ENCODE measurements around the gene PSMB11. TPM values are rescaled to one million over a fixed set of nuclear protein-coding genes. Genes with fewer than 3 reads are reported as not detected.
A peak's percentile ranks its signal among the peaks of the same experiment; 100 is the strongest.

Gene PSMB11
- total and polyA plus RNA-seq, 10 of the 15 experiments (the other 5 are each of a cell fraction or from before 2014, with no cell fraction given): not detected

DNA sequence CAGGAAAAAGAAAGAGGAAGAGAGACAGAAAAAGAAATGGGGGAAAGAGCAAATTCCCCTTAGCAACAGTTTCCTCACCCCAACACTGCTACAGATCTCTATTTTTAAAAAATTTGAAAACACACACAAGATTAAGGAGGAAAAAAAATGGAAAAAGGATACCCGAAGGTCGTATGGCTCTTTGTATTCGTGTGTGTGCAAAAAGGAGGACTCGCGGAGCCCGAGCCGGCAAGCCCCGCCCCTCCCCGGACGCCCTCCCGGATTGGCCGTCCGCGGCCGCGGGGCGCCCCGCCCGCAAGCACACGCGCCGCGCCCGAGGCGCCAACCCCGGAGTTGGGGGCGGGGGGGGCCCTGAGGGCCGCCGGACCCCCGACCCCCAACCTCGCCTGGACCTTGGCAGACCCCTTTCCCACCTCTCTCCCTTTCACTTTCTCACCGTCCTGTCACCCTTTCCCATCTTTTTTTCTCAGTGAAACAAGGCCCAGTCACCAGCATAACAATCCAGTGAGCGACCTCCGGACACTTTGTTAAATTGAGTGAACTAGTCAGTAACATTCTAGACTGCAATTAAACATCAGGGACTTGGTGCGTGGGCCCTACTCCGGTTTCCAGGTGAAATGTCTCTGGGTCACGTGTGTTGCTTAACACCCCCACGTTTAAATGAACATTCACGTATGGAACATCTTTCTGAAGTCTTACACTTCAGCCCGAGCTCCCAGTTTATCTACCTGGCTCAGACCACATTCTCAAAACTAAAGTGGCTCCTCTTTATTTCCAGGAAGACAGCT is 31.9 kb upstream of the PSMB11 start, which contains the start of gene C14orf93 (continued):
- TF ChIP-seq, protein P1, sequence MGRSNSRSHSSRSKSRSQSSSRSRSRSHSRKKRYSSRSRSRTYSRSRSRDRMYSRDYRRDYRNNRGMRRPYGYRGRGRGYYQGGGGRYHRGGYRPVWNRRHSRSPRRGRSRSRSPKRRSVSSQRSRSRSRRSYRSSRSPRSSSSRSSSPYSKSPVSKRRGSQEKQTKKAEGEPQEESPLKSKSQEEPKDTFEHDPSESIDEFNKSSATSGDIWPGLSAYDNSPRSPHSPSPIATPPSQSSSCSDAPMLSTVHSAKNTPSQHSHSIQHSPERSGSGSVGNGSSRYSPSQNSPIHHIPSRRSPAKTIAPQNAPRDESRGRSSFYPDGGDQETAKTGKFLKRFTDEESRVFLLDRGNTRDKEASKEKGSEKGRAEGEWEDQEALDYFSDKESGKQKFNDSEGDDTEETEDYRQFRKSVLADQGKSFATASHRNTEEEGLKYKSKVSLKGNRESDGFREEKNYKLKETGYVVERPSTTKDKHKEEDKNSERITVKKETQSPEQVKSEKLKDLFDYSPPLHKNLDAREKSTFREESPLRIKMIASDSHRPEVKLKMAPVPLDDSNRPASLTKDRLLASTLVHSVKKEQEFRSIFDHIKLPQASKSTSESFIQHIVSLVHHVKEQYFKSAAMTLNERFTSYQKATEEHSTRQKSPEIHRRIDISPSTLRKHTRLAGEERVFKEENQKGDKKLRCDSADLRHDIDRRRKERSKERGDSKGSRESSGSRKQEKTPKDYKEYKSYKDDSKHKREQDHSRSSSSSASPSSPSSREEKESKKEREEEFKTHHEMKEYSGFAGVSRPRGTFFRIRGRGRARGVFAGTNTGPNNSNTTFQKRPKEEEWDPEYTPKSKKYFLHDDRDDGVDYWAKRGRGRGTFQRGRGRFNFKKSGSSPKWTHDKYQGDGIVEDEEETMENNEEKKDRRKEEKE (IDR thresholded peaks at IDR 0.05): no peak
- TF ChIP-seq GABPA (IDR thresholded peaks at IDR 0.05; ENCODE audit: low read depth) (no peak), HDAC2 (IDR thresholded peaks at IDR 0.05) (no peak), WRNIP1 (IDR thresholded peaks at IDR 0.05; ENCODE audit: borderline replicate concordance, low read depth, low read length) (no peak), NFYA (IDR thresholded peaks at IDR 0.05; ENCODE audit: borderline replicate concordance, low read depth, low read length) (no peak), TCF12 (IDR thresholded peaks at IDR 0.05; ENCODE audit: low read depth, low read length) (0 out of 2 replicates have a peak, but pooled peaks have one; percentile 18), JUND (IDR thresholded peaks at IDR 0.05; ENCODE audit: low read depth, low read length) (no peak), CBFB (IDR thresholded peaks at IDR 0.05; ENCODE audit: low read depth) (no peak), ZSCAN29 (IDR thresholded peaks at IDR 0.05) (peak; percentile 37; the same call in 1 of the 2 replicates), NR2C1 (IDR thresholded peaks at IDR 0.05) (0 out of 2 replicates have a peak, but pooled peaks have one; percentile 27), PAX8 (IDR thresholded peaks at IDR 0.05) (peak; percentile 99; the same call in 1 of the 2 replicates), ESRRA (IDR thresholded peaks at IDR 0.05; ENCODE audit: low read length) (no peak), HCFC1 (IDR thresholded peaks at IDR 0.05; ENCODE audit: low read length) (no peak), POLR2AphosphoS5 (IDR thresholded peaks at IDR 0.05; ENCODE audit: low read length) (peak; percentile 46), RCOR1 (conservative IDR thresholded peaks at IDR 0.05; ENCODE audit: low read depth, low read length) (no peak)
- TF ChIP-seq, protein P2, sequence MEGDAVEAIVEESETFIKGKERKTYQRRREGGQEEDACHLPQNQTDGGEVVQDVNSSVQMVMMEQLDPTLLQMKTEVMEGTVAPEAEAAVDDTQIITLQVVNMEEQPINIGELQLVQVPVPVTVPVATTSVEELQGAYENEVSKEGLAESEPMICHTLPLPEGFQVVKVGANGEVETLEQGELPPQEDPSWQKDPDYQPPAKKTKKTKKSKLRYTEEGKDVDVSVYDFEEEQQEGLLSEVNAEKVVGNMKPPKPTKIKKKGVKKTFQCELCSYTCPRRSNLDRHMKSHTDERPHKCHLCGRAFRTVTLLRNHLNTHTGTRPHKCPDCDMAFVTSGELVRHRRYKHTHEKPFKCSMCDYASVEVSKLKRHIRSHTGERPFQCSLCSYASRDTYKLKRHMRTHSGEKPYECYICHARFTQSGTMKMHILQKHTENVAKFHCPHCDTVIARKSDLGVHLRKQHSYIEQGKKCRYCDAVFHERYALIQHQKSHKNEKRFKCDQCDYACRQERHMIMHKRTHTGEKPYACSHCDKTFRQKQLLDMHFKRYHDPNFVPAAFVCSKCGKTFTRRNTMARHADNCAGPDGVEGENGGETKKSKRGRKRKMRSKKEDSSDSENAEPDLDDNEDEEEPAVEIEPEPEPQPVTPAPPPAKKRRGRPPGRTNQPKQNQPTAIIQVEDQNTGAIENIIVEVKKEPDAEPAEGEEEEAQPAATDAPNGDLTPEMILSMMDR (IDR thresholded peaks at IDR 0.05 in 2 of 3, conservative IDR thresholded peaks at IDR 0.05 in 1 of 3; ENCODE audit: control insufficient read depth in 2 of 3, extremely low read depth in 1 of 3, insufficient read depth in 1 of 3, low read depth in 3 of 3, low read length in 3 of 3): no peak
- TF ChIP-seq, protein P3, sequence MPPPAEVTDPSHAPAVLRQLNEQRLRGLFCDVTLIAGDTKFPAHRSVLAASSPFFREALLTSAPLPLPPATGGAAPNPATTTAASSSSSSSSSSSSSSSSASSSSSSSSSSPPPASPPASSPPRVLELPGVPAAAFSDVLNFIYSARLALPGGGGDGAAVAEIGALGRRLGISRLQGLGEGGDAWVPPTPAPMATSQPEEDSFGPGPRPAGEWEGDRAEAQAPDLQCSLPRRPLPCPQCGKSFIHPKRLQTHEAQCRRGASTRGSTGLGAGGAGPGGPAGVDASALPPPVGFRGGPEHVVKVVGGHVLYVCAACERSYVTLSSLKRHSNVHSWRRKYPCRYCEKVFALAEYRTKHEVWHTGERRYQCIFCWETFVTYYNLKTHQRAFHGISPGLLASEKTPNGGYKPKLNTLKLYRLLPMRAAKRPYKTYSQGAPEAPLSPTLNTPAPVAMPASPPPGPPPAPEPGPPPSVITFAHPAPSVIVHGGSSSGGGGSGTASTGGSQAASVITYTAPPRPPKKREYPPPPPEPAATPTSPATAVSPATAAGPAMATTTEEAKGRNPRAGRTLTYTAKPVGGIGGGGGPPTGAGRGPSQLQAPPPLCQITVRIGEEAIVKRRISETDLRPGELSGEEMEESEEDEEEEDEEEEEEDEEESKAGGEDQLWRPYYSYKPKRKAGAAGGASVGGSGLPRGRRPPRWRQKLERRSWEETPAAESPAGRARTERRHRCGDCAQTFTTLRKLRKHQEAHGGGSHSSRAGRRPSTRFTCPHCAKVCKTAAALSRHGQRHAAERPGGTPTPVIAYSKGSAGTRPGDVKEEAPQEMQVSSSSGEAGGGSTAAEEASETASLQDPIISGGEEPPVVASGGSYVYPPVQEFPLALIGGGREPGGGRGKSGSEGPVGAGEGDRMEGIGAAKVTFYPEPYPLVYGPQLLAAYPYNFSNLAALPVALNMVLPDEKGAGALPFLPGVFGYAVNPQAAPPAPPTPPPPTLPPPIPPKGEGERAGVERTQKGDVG (CRISPR knock-in tag; IDR thresholded peaks at IDR 0.05): no peak
- TF ChIP-seq, protein P4, sequence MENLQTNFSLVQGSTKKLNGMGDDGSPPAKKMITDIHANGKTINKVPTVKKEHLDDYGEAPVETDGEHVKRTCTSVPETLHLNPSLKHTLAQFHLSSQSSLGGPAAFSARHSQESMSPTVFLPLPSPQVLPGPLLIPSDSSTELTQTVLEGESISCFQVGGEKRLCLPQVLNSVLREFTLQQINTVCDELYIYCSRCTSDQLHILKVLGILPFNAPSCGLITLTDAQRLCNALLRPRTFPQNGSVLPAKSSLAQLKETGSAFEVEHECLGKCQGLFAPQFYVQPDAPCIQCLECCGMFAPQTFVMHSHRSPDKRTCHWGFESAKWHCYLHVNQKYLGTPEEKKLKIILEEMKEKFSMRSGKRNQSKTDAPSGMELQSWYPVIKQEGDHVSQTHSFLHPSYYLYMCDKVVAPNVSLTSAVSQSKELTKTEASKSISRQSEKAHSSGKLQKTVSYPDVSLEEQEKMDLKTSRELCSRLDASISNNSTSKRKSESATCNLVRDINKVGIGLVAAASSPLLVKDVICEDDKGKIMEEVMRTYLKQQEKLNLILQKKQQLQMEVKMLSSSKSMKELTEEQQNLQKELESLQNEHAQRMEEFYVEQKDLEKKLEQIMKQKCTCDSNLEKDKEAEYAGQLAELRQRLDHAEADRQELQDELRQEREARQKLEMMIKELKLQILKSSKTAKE (IDR thresholded peaks at IDR 0.05; ENCODE audit: low read depth, poor library complexity, severe bottlenecking): no peak
- TF ChIP-seq, protein P5, sequence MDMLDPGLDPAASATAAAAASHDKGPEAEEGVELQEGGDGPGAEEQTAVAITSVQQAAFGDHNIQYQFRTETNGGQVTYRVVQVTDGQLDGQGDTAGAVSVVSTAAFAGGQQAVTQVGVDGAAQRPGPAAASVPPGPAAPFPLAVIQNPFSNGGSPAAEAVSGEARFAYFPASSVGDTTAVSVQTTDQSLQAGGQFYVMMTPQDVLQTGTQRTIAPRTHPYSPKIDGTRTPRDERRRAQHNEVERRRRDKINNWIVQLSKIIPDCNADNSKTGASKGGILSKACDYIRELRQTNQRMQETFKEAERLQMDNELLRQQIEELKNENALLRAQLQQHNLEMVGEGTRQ (IDR thresholded peaks at IDR 0.05; ENCODE audit: borderline replicate concordance, low read depth, low read length): peak; percentile 10; the same call in 1 of the 2 replicates
